PC-9 (cell line): ENCODE measurements around the gene CHPT1.

Source experiments
- CTCF ChIP-seq: fragments of 200-600 bp; sonication (generic); conservative IDR thresholded peaks from 2 replicates; pipeline ENCODE4 v1.6.1; 2017; ENCODE audit warnings: mixed run types, antibody characterized with exemption, mild to moderate bottlenecking, moderate library complexity
- EZH2 ChIP-seq: fragments of 200-600 bp; sonication (generic); IDR thresholded peaks from 2 replicates; pipeline ENCODE4 v1.8.0; 2017; ENCODE audit warnings: antibody characterized with exemption, low read depth

DNA sequence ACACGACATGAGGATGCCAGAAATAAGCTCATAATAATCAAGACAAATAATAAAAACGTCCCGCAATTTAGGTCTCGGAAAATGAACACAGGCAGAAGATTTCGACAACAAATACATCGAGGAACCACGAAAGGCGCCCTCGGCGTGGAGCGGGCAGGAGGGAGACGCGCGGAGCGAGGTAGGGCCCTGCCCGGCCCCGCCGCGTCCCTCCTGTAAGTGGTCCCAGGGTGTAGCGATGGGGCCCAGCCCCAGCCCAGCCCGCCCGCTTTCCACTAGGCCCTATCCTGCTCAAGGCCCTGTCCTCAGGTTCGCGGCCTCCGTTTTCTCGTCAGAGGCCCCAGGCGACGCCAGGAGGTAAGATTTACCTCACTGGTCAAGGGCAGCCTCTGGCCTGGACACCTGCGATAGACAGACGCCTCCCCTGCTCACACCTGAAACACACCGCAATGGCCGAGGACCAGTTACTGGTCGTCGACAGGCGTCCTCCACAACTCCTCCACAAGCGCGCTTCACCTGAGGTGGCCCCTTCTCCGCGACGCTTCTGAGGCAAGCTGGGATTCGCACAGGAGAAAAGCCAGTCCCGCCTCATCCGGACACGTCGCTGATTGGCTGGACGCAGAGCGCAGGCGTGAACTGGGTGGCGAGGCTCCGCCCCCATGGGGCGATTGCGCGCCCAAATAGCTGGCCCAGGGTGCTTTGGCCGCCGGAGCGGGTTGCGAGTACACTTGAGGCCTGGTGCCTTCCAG is 41.7 kb downstream of the CHPT1 start, which contains the start of gene SYCP3:
- TF ChIP-seq EZH2 (no peak), CTCF (no peak)
